NOMO-1 treated with dmso at 0.1 percent for 144 hours (cell line): ENCODE data around the gene MXRA8.
"Not testable (repeated sequence)": the region's sequence is repeated elsewhere in the genome, so short reads cannot be mapped to it uniquely, and the experiment has no call there.

Source experiments
- DNase-seq: peaks from one replicate; lab custom pipeline; 2025; ENCODE audit not compliant: unreplicated experiment; lab: John Stamatoyannopoulos, UW

The MXRA8 gene, protein sequence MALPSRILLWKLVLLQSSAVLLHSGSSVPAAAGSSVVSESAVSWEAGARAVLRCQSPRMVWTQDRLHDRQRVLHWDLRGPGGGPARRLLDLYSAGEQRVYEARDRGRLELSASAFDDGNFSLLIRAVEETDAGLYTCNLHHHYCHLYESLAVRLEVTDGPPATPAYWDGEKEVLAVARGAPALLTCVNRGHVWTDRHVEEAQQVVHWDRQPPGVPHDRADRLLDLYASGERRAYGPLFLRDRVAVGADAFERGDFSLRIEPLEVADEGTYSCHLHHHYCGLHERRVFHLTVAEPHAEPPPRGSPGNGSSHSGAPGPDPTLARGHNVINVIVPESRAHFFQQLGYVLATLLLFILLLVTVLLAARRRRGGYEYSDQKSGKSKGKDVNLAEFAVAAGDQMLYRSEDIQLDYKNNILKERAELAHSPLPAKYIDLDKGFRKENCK

DNA sequence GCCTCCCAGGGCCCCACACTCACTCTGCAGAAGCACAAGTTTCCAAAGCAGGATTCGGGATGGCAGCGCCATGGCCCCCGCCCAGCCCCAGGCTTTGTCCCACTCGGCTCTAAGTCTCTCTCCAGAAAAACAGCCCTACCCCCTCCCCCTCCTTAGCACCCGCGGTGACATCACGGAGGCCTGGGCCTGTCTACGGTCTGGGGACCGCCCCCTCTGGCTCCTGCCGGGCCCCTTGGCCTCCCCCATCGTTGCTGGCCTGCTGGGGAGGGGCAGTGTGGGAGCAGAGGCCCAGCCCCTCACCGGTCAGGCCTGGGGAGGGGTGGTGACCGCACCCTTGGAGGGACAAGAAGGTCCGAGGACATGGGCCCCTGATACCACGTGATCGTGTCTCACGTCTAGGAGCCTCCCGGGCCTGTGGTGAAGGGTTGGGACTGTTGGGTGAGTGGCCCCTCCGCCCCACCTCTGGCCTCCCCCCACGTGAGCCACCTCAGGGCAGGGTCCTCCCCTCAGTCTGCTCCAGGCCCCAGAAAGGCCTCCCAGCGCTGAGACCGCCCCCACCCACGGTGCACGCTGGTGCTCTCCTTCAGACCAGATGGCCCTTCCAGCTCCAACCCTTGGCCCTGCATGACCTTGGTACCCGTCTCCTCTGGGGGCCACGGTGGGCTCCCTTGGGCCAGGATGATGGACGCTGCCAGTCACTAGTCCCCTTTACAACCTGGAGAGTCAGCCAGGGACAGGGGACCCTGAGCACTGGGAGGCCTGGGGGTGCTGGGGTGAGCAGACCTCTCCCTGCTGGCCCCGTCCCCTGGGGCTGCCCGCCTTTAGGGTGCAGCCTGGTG, at the start of gene MXRA8:
Gene MXRA8, minus strand, starts transcription at position 123 of the 839 bp plus-strand sequence. Its CDS starts 51 bp downstream, at position 72.
- peak; percentile 30 for DNase-seq

DNA sequence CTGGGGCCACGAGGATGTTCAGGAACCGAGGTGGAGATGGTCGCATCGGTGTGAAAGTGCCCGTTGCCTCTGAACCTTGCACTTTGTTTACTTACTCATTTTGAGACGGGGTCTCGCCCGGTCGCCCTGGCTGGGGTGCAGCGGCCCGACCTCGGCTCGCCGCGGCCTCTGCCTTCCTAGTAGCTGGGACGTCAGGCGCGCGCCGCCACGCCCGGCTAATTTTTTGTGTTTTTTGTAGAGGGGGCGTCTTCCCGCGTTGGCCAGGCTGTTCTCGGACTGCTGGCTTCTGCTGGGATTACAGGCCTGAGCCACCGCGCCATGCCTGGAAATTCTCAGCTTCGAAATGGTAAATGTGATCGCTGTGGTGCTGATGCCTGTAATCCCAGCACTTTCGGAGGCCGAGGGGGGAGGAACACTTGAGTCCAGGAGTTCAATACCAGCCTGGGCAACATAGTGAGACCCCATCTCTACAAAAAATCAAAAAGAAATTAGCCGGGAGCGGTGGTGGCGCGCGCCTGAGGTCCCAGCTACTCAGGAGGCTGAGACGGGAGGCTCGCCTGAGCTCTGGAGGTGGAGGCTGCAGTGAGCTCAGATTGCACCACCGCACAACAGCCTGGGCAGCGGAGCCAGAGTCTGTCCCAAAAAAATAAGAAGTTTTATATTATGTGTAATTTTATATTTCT, 49.4 kb upstream of the MXRA8 start:
- DNase-seq, result no peak

DNA sequence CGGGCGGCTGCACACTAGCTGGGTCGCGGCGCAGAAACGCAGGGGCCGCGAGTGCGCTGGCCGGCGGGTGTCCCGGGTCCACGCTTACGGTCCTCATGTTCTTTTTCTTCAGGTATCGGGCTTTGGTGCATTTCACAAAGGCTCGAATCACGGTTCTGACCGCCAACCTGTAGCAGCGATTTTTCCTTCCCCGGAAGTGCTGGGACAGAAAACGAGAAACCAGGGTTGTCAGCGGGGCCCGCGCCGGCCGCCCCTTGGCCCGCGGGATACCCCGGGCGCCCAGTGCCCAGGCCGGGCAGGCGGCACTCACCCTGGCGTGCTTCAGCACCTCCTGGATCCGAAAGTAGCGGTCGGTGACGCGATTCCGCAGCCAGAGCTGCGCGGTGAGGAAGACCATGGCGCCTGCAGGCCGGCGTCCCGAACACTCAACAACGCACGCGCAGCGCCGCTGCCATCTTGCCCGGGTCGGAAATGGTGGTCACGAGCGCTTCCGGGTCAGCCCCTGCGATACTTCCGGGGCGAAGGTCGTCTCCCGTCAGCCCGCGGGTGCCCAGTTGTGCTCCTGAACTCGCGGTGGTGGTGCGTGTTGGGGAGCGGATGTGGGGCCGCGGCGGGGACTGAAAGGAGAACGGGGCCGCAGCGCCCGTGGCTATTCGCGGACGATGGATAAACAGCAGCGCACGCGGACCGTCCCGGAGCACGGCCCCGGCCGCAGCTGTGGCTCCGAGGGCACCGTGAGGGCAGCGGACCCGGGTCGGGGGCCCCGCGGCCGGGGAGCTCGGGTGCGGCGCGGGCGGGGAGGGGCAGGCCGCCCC, 48.7 kb upstream of the MXRA8 start, which contains the start of gene MRPL20:
Gene MRPL20, minus strand, starts transcription at position 473 of the 815 bp plus-strand sequence. Its CDS starts 76 bp downstream, at position 397.
- DNase-seq, result peak; percentile 89

DNA sequence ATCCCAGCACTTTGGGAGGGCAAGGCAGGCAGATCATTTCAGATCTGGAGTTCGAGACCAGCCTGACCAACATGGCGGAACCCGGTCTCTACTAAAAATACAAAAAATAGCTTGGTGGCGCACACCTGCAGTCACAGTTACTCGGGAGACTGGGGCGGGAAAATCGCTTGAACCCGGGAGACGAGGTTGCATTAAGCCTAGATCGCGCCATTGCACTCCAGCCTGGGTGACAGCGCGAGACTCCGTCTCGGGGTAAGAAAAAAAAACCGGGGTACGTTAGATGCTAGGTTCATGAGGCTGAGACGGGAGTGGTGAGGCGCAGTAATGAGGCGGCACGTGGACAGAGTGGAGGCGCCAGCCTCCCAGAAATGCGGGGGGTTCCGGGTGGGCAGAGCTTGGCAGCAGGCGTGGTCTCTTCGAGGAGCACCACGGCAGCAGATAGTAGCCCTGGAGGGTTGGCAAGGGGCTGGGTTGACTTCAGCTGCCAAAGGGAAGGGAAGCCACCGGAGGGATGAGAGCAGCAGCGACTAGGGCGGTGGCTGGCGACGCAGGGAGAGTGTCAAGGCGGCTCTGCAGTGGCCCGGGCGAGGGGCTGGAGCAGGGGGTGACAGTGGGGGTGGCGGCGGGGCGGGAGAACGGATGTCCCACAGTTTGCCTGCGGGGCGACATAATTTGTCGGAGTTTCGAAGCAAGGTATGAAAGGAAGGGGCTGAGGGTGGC, 47.9 kb upstream of the MXRA8 start:
- no peak for DNase-seq

DNA sequence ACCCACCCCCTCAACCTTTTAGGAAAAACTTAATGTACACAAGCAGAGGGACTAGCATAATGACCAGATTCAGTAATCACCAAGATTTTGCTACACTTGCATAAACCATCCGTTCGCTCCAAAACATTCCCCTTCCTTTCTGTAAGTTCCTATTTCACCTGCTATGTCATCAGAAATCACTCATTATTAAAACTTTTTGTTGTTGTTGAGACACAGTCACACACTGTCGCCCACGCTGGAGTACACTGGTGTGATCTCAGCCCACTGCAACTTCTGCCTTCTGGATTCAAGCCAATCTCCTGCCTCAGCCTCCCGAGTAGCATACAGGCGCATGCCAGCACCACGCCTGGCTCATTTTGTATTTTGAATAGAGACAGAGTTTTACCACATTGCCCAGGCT, 45.3 kb upstream of the MXRA8 start:
- no peak for DNase-seq

DNA sequence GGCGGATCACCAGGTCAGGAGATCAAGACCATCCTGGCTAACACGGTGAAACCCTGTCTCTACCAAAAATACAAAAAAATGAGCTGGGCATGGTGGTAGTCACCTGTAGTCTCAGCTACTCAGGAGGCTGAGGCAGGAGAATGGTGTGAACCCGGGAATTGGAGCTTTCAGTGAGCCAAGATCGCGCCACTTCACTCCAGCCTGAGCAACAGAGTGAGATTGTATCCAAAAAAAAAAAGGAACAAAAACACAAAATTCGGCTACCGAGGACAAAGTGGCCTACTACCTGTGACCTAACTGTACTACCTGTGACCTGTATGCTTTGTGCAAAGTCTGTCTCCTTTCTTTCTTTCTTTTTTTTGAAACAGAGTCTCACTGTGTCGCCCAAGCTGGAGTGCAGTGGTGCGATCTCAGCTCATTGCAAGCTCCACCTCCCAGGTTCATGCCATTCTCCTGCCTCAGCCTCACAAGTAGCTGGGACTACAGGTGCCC, 44.6 kb upstream of the MXRA8 start:
- not testable (repeated sequence) for DNase-seq

DNA sequence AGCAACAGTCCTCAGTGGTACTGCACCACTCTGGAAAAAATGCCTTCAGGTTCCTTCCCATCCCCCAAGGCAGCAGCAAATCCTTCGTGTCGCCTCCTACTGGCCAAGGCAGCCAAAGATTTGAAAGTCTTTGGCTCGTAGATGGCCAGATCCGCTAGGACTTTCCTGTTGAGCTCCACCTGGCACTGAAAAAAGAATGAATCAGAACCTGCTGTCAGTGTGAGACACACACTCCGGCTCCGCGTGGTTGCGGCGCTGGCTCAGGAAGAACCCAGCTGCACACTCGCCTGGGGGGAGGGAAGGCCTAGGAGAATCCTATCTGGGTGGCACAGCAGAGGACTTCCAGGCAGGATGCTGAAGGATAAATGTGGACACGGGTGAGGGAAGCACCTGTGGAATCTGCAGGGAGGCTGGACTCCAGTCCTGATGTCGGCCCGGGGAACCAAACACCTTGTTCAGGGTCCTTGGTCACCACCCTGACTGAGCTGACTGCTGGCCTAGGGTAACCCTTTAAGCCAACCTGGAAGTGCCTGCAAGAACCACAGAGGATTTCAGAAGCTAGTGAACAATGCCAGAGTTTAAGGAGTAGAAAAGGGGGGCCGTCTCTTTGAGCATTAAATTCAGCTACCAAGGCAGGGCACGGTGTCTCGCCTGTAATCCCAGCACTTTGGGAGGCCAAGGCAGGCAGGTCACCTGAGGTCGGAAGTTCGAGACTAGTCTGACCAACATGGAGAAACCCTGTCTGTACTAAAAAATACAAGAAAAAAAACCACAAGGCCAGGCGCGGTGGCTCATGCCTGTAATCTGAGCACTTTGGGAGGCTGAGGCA, 43.9 kb upstream of the MXRA8 start:
- no peak for DNase-seq

DNA sequence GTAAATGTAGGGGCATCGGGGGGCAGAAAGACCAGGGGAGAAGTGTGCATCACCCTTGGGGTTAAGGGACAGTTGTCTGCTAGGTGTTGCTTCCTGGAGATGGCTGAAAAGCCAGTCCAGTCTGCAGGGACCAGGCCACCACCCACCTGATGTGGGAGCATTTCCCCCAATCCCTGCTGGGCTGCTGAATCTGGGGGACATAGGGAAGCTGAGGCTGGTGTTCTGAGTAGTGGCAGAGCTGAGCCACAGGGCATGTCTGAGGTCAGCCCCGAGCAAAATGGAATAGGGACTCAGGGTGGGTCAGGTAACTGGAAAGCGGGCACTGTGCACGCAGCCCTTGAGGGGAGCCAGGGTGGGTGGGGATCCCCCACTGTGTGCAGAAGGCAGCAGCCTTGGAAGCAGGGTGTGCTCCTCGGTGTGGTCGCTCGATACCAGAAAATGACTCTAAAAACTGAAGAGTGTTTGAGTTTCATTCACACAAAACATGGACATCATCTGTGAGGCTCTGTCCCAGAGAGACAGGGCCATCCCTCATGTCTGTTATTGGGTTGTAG, 43.2 kb upstream of the MXRA8 start:
- no peak for DNase-seq

DNA sequence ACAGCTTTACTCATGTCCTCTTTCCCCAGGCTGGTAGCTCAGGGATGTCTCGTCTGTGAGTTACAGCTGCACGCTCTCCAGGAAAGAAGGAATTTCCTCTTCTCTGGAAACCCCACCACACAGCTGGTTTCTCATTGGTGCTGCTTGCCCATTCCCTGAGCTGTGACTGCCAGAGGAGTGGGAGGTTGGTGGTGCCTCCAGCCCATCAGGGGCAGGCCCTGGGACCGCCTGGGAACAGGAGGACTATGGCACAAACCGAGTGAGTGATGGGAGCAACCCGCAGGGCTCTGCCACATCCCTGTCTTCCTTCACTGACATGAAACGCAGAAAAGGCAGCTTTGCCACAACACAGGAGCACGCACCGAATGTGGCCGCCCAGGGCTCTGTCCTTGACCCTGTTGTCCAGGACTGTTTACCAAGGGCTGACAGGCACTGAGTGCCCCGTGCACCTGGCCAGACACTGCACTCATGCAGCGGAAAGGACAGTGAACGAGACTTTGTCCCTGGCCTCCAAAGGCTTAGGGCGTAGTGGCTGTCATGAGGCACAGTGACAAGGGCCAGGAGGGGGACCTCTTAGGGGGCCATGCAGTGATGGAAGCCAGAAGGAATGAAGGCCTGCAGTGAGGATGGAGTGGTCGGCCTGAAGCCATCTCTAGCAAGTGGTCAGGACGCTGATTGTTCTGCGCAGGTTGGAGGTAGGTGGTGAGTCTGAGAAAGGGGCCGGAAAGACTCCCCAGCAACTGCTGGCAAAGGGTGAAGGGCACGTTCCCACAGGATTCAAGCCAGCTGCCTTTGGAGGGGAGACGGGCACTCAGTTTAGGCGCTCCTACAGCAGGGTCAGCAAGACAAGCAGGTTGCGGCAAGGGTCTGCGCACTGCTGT, 42.5 kb upstream of the MXRA8 start:
- no peak for DNase-seq

DNA sequence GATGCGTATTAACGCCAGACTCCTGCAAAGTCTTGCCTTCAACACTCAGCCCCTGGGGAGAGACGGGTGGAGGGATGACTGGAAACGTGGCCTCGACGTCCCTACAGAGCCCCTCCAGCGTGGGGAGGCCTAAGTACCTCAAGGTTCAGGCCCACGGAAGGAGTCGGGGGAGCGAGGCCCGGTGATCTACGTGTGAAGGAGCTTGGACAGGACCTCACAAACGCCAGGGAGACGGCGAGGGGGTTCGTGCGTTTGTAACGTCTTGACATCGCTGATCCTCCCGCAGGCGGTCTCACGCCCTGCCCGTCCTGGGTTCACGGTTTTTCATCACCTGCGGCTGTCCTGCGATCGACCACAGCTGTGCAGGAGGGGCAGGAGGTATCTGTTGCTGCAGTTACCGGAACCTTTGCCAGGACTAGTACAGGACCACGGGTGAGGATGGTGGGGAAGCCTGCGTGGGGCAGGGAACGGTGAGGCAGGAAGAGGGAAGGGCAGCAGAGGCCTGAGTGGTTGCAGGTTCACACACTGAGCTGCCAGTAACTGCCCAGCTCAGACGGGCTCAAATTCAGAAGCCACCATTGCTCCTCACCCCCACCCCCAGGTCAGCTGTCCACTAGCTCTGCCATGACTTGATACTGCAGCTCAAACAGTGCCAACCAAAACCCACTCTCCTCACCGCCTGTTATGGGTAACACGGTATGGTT, 41.7 kb upstream of the MXRA8 start:
- no peak for DNase-seq

DNA sequence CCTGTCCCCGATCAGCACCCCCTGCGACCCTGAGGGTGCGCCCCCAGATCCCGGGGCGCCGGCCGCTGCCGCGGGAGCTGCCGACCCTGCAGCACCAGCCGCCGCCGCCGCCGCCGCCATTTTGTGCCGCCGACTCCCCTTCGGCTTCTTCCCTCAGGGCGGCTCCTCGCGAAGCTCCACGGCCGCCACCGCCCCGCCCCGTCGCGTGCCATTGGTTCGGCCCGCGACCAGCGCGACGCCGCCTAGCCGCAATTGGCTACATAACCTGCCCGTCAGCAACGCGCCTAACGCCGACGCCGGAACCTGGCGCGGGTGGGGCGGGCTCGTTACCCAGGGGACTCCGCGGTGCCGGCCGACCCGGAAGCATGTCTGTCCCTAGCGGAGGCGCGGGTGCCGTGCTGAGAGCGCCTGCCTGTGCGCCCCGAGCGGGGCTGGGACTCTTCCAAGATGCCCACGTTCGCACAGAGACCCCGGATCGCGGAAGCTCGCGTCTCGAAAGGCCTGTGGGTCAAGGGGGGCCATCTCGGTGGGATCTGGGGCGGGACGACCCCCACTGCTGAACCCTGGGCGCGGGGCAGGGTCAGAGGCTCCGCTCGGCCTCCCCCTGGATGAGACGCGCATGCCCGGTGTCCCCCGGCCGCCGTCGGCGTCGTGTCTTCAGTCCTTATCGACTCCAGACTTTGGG, 41.0 kb upstream of the MXRA8 start, which contains the start of gene CCNL2:
Gene CCNL2, minus strand, starts transcription at position 149 of the 685 bp plus-strand sequence. Its CDS starts 29 bp downstream, at position 120.
- peak; percentile 96 for DNase-seq

DNA sequence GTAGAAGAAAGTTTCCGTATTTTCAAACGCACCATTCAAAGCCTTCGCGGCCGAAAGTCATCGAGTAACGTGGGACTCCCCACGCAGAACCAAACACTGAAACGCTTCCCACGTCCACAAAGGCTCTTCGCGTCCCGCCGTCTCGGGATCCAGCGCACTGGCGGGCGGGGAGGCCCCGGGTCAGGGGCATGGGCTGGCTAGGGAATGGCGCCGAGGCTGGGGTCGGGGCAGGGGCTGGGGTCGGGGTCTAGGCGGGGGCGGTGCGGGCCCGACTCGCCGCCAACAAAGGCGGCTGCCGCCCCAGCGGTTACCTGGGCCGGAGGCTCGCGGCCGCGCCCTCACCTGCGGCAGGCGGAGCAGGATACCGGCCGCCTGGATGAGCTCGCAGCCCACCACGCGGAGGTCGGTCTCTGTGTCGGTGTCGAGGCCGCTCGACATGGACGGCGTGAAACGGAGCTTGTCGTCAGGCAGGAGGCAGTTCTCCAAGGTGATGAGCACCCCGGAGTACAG, 40.4 kb upstream of the MXRA8 start:
- DNase-seq, result no peak

DNA sequence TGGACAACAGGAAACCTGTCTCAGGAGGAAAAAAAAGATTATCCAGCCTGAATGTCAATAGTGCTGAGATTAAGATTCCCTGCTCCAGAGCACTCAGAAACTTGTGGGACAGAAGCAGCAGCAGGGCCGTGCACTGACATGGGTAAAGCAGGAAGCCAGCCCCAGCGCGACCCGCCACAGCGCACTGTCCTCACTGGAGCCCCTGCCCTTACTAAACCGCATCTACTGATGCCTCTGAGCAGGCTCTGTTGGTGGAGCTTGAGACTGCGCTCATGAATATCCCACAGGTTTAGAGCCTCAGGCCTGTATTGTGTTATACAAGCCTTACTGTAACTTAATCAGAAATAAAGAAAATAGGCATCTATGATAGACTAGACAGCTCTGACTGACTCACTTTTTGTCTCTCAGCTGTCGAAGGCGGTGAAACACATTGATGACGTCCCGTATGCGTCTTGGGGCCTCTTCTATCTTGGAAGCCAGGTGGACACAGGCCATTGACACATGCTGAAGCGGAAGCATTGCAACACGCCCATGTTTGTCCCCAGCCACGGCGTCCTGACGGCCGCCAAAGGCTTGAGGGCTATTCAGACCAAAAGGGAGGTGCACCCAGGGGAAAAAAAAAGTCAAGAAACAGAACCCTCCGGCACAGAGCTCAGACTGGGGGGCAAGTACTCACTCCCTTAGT, 39.6 kb upstream of the MXRA8 start:
- no peak for DNase-seq

DNA sequence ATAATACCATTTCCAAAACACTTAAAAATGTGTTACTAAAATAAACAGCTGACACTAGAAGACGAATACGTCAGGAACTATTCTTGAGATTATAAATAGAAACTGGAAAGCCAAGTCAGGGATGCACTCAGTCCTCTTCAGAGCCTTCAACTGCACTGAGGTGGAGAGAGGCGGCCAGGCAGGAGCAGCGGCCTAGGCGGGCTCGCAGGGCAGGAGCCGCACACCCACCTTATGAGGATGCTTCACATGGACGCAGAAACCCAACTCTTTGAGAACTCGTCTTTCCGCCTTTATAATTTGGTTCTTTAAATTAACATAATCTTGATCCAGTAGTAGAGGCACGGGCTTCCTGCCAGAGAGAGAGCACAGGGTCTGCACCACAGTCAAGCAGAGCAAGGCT, 36.8 kb upstream of the MXRA8 start:
- no peak for DNase-seq

DNA sequence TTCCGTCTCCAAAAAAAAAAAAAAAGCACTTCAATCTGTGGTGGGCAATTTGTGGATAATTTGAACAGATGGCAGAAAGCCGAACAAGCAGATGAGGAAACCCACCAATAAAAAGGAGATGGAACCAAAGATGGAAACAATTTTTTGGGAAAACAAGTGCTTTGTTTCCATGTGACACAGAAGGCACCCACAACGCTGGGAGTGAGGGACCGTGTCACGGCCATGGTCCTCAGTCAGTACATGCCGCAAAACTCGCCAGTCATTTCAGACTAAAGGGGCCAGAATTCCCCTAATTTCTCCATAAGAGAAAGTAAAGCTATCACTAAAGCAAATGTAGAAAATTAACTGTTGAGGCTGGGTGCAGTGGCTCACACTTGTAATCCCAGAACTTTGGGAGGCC, 35.8 kb upstream of the MXRA8 start:
- DNase-seq, result no peak
